Activated T-cell treated with anti-CD3 and anti-CD28 coated beads, Interleukin-2, amount 50 U/mL, for 1 hour (primary cell): Measurements from ENCODE around the gene HDAC4.

Experiments
- DNase-seq: peaks from one replicate; pipeline ENCODE4 v3.0.0-alpha.2; 2020

Gene HDAC4

DNA sequence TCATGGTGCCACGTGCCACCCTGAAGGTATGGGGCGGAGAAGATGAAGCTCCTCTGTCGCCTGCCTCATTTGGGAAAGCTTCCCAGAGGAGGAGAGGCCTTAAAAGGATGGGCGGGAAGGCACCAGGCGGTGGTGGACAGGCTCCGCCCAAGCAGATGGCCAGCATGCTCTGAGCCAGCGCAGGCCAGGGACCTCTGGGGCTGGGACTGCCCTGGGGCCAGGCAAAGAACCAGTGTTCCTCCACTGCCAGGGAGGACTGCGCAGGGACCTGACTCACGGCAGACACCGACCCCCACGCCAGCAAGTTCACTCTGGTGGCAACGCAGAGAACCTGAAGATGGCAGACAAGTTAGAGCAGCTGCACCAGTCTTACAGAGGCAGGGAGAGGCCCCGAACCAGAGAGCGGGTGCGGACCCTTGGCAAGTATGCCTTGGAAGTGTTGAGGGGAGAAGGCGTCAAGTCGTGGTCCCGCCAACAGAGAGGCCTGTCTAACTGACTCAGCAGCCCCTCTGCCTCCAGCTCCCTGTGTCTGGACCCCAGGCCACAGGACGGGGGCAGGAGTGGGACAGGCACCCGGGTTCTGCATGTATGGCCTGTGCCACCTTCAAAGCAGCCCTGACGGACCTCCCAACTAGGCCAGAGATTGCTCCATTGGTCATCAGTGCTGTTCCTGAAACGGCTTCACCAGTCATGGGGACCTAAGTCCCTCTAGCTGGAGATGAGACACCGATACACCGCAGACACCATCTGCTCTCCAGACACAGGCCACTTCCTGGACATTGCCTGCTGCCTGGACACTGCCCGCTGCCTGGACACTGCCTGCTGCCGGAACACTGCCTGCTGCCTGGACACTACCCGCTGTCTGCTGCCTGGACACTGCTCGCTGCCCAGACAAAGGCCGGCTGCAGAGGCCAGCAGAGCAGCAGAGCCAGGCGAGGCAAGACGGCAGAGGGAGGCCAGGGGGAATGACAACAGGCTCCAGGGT is 124.7 kb downstream of the HDAC4 start:
- peak; percentile 19 for DNase-seq

GRCh38 chr2:239275044-239275685 is 125.7 kb downstream of the HDAC4 start:
- peak; percentile 79 for DNase-seq

DNA sequence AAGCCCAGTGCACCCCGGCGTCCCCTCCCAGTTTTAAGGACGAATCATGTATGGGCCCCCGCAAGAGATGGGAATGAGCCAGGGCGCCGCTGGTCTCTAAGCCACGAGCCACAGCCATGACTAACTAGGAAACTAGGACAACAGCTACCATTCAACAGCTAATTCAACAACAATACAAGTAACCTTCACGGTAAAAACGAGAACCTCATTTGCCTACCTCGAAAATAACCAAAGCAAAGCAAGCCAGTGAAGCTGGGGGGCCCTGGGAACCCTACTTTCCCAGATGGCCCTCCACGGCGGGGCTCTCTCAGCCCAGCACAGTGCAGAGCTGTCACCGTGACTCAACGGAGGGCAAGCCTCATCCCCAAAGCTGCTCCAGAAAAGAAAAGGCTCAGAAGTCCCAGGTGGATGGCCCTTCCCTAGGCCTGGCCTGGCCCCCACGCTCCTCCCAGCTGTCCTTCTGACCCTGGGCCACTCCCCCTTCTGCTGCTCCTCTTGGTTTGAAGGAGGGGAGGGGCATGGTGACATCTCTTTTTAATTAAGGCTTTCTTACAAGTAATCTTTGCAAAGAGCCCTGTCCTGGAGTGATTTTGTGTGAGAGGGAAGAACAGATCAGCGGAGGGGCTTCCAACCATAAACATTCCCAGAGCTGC is 126.3 kb downstream of the HDAC4 start:
- DNase-seq: peak; percentile 45

GRCh38 chr2:239273280-239274234 is 127.3 kb downstream of the HDAC4 start:
- no peak for DNase-seq

- DNase-seq: no peak
Measured at GRCh38 chr2:239272626-239273025, 128.2 kb downstream of the HDAC4 start.

- no peak for DNase-seq
Measured at GRCh38 chr2:239271882-239272281, 128.9 kb downstream of the HDAC4 start.

DNA sequence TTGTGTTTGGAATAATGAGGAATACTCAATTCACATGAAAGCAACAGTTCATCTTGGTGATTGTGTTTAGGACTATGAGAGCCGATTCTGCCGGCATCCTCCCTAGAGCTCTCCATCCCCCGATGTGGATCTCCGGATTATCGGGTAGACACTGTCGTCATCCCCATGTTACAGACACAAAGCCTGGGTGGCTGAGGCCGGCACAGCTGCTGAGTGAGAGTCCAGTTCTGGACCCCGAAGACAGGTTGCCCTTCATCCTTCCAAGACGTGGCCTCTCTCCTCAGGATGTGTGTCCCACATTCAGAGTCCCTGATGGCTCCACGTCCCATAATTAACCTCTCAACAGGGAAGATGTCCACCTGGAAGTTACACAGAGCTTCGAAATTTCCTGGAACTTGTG is 129.3 kb downstream of the HDAC4 start:
- DNase-seq: no peak

GRCh38 chr2:239269916-239270315 is 130.9 kb downstream of the HDAC4 start:
- DNase-seq: peak; percentile 20

DNA sequence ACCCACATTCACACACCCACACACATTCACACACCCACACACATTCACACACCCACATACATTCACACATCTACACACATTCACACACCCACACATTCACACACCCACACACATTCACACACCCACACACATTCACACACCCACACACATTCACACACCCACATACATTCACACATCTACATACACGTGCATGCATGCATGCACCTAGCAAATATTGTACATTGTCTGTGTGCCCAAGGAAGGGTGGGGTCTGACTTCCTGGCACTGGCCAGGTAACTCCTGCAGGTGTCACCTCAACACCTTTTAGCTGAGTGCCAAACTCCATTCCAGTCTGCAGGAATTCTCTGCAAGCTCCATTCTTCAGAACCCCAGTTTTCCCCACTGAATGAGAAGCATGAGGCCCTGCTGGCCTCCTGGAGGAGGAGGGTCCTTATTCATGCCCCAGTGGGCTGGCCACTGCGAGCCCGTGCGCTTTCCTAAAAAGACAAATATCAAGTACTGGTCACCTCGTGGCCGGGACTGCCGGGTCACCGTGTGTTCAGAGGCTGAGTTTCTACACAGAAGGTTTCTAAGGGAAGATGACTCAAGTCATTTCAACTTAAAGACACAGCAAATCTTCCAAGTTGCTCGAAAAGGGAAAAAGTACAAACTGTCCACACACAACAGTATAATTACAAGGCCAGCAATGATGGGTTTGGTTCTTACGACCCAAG is 131.5 kb downstream of the HDAC4 start:
- no peak for DNase-seq

GRCh38 chr2:239268549-239268948 is 132.3 kb downstream of the HDAC4 start:
- peak; percentile 19 for DNase-seq

DNA sequence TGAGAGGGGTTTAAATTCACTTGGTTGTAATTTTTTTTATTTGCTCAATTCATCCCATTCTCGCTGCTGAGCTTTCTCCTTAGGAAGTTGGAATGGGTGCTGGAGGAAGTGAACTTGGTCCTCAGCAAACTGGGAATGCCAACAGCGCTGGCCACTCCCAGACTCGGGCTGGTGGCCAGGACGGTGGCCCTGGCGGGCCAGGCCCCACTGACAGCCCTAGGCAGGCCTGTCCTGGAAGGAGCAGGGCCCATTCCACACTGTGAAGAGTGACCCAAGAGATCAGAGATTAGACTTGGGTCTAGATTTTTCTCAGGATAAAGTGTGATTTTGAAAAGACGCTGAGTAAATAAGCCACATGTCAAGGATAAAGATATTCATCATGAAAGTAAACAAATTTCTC is 132.7 kb downstream of the HDAC4 start:
- DNase-seq: peak; percentile 17

DNA sequence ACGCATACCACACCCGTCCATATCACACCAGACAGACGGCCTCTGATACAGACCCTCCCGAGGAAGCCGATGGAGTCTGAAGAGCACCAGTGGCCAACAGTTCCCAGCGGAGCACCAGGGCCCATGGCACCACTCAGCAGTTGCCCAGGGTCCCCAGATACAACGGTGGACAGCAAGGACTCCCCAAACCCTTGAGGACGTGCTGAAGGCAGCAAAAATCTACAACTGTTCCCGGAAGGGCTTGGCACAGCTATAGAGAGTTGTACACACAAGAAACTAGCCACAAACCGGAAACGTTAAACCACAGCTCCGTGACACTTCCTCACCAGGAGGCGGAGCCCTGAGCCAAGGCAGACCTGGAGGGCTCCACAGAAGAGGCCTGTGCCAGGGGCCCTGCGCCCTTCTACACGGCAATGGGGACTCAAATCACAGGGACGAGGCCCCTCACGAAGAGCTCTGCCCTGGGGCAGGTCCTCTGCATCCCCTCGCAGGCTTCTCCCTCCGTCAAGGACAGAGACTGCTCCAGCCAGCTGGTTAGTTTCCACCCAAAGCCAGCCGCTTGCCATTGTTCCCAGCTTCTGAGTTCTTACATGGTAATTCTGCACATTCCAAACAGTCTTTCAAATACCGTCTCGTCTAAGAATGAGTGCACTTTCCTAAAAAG is 133.4 kb downstream of the HDAC4 start:
- DNase-seq: peak; percentile 83

DNA sequence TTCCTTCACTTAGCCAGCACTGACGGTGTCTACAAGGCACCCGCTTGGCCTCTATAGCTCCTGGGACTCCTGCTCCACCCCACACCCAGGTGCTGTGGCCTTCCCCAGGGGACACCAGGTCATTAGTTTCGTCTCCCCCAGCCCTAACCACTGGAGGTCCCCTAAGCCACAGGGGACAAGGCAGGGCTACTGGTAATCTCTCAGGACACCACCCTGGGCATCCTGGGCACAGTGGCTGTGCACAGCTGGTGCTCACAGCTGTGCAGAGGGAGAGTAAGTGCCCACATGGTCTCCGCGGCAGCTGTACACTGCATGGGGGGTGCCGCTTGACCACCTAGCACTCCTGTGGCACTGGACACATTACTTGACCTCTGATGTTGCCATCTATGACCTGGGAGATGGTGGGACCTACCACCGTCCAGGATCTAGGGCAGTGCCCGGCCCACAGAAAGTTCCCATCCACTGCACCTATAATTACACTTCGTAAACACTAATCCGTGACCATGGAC is 134.0 kb downstream of the HDAC4 start:
- DNase-seq: peak; percentile 39

DNA sequence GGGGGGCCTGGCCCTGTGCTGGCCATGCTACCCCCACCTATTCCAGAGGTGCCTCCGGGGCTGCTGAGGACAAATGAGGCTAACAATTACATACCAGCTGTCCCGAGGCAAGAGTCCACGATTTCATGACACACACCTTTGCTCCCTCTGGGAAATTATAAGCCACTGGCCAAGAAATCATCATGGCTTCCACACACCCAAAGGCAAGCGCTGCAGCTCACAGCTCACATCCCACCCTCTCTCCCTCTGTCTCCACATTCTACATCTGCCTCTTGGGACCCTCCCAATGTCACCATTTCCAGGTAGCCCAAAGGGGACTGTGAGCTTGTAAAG is 134.4 kb downstream of the HDAC4 start:
- DNase-seq: no peak

DNA sequence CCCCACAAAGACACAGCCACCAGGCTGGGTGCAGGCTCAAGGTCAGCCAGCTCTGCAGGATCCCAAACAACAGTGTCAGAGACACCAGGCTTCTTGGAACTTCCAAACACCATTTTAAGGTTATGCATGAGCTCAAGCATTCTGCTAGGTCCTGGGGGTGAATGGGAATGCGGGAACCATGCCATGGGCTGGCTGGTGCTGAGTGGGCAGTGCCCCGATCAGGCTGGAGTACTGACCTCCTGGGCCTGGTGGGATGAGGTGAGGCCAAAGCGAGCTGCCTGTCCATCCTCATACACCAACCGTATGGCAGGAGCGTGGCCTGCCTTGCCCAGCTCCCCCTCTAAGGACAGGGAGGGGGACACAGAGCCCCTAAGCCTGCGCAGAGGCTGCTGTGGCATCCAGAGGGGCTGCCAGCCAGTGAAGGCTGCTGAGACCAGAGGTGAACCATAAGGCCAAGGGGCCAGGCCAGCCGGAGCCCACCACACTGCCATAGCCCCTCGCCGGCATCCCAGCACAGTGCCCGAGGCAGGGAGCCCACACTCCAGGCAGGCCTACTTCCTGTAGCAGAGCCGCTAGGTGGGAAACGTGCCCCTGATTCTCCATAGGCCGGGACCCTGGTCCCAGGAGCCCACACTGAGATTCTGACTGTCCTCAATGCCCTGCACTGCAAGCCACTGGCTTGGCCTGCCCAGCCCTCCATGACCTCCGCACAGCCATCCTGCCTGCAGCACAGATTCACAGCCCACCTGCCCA is 135.0 kb downstream of the HDAC4 start:
- no peak for DNase-seq

DNA sequence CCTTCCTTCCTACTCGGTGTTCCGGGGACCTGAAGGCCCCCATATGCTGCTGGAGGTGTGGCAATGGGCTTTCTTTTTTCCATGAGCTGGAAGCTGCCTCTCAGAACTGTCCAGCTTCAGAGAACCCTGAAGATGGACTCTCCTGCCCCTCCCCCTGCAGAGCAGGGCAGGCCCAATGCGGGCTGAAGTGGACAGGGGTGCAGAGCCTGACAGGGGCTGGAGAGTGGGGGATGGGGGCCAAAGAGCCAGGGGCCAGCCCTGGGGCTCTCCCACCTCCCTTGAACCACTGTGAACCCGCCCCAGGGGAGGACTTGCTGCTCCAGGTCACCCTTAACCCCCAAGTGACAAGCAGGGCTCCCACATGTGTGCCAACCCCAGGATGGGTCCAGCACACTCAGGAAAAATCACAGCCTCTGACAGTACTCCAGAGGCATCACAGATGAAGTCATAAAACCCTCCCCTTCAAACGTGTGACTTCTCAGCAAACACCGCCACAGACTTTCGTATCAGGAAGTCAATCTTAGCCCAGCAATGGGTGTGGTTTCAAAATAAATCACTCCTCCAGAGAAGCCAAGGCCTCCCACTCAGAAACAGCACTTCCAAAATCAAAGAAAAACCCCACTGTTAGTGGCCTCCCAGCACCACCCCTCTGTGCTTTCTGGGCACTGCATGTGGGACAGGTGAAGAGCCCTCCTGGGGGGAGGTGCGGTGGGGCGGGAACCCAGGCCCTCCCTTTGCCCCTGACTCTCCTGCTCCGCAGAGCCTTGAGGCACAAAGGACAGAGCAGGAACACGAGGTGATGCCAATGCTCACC is 135.8 kb downstream of the HDAC4 start:
- peak; percentile 67 for DNase-seq

DNA sequence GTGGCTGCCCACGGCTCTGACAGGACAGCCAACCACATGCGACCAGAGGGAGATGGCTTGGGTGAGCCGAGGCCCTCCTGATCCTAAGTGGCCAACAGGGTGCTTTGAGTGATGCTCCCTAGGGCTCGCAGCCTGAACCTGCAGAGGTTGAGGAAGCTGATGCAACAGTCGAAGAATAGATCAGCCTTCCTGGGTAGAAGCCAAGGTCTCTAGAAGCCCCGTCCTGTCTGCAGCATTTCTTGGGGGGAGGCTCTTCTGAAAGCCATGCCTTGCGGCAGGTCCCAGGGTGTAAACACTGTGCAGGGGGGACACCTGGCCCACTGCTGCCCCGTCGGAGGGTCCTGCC is 136.4 kb downstream of the HDAC4 start:
- DNase-seq: peak; percentile 40

GRCh38 chr2:239263669-239264491 is 136.9 kb downstream of the HDAC4 start:
- DNase-seq: no peak

DNA sequence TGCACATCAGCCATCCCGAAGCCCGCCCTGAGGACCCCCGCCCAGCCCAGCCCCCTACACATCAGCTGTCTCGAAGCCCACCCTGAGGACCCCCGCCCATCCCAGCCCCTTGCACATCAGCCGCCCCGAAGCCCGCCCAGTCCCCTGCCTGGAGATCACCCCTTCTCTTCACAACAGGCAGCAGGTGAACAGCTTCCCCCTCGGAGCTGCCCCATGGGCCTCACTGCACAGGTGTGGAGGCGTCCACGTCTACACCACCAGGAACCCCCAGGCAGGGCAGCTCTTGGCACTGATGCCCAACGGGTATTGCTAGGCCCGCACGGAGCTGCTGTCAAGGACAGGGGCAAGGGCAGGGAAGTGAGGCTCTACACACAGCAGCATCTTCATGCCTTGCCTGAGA is 137.6 kb downstream of the HDAC4 start:
- no peak for DNase-seq
